ENCODE data around the gene DIAPH3. TPM values are rescaled to one million over a fixed set of nuclear protein-coding genes. Genes with fewer than 3 reads are reported as not detected.

DIAPH3 gene
- total RNA-seq, 2 donors from 2014 or later, result 7.1 to 8.0 TPM

DNA sequence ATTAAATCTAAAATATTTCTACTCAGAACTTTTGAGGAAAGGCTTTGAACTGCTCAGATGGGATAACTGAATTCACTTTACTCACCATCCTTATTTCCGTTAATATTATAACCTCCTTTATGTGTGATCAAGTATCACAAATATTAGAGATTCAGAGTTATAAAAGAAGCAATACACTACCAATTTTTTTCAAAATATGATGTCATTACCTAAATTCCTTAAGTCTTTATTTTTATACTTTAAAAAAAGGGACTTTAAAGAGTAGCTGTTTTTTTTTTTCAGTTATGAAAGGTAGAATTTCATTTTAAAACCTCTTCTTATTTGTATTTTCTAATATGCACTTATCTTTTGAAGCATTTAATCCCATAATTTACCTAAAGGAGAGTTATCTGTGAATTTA, 239.5 kb downstream of the DIAPH3 start:
- no peak overlapping the region for H3K27ac ChIP-seq
- H3K9me3 ChIP-seq, result no peaks in the 10 kb centered on the region
- no peak for DNase-seq (ENCODE audit: low spot score)
- no peaks in the 10 kb centered on the region for H3K36me3 ChIP-seq
- no peak overlapping the region for H3K4me3 ChIP-seq
- ATAC-seq (ENCODE audit: insufficient number of reproducible peaks, low FRiP score, low read depth), result no peak
- H3K27me3 ChIP-seq (replicated peaks; ENCODE audit: insufficient read depth), result no peaks in the 10 kb centered on the region
- TF ChIP-seq, protein P1, sequence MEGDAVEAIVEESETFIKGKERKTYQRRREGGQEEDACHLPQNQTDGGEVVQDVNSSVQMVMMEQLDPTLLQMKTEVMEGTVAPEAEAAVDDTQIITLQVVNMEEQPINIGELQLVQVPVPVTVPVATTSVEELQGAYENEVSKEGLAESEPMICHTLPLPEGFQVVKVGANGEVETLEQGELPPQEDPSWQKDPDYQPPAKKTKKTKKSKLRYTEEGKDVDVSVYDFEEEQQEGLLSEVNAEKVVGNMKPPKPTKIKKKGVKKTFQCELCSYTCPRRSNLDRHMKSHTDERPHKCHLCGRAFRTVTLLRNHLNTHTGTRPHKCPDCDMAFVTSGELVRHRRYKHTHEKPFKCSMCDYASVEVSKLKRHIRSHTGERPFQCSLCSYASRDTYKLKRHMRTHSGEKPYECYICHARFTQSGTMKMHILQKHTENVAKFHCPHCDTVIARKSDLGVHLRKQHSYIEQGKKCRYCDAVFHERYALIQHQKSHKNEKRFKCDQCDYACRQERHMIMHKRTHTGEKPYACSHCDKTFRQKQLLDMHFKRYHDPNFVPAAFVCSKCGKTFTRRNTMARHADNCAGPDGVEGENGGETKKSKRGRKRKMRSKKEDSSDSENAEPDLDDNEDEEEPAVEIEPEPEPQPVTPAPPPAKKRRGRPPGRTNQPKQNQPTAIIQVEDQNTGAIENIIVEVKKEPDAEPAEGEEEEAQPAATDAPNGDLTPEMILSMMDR (IDR thresholded peaks at IDR 0.05), result no peak
- H3K4me1 ChIP-seq (ENCODE audit: control insufficient read depth in 1 of 2, low read depth in 2 of 2), result no peaks in the 10 kb centered on the region

DNA sequence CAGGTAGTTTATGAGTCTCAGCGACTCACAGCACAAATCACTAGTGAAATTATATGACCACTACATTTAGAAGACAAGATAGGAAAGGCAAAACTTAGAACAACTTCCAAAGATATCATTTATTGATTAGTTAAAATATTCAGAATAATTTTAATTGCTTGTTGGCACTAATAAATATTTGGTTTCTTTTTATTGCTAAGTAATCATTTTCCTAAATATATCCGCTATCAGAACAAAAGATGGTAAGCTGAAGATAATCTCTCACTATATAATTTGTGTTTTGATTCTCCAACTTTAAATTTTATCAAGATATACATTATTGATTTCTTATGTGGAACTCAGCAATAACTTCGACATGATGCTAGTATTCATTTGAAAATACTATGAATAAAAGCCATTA, 248.5 kb downstream of the DIAPH3 start:
- no peaks in the 10 kb centered on the region for H3K36me3 ChIP-seq
- H3K27me3 ChIP-seq (replicated peaks; ENCODE audit: insufficient read depth), result no peaks in the 10 kb centered on the region
- H3K4me3 ChIP-seq, result no peak overlapping the region
- H3K27ac ChIP-seq, result no peak overlapping the region
- H3K9me3 ChIP-seq, result no peaks in the 10 kb centered on the region
- TF ChIP-seq, protein P1 (IDR thresholded peaks at IDR 0.05), result no peak
- no peaks in the 10 kb centered on the region for H3K4me1 ChIP-seq (ENCODE audit: control insufficient read depth in 1 of 2, low read depth in 2 of 2)
- DNase-seq (ENCODE audit: low spot score), result no peak
- no peak for ATAC-seq (ENCODE audit: insufficient number of reproducible peaks, low FRiP score, low read depth)

DNA sequence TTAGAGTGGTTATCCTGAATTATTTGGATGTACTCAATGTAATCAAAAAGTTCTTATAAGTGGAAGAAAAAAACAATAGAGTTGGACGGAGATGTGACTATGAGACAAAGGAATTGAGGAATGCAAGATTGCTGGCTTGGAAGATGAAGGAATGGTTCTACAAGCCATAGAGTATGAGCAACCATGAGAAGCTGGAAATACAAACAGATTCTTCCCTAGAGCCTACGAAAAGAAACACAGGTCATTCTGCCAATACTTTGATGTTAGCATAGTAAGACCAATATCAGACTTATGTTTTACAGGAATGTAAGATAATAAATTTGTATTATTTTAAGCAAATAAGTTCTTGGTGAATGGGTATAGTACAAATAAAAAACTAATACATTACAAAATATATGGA, 249.2 kb downstream of the DIAPH3 start:
- DNase-seq (ENCODE audit: low spot score), result no peak
- no peak for ATAC-seq (ENCODE audit: insufficient number of reproducible peaks, low FRiP score, low read depth)
- H3K9me3 ChIP-seq, result no peaks in the 10 kb centered on the region
- TF ChIP-seq, protein P1 (IDR thresholded peaks at IDR 0.05), result no peak
- H3K4me3 ChIP-seq, result no peak overlapping the region
- no peaks in the 10 kb centered on the region for H3K4me1 ChIP-seq (ENCODE audit: control insufficient read depth in 1 of 2, low read depth in 2 of 2)
- no peaks in the 10 kb centered on the region for H3K36me3 ChIP-seq
- no peak overlapping the region for H3K27ac ChIP-seq
- H3K27me3 ChIP-seq (replicated peaks; ENCODE audit: insufficient read depth), result no peaks in the 10 kb centered on the region

DNA sequence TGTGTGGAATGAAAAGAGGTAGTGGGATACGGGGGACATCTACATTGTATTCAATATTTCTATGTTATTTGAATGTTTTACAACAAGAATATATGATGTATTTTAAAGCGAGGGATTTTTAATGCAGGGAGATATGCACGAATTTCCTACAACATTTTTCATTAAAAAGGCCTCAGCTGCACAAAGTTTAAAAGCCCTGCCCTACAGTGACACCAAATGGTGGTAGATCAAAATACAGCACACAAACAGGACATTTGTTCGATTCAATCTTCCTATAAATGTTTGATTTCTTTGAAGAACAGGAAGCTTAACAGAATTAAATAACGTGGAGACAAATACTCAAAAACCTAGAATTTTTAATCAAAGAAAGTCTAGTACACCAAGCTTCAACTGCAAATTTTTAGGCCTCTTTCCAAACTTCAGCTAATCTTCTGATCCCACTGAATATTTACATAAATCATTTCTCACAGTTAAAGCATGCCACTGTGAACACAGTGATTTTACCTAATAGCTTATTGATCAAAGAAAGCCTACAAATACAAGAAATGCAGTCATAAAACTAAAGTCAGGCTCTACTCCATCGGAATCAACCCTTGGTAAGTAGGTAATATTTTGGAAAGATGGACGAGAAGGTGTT, 257.2 kb downstream of the DIAPH3 start:
- ATAC-seq (ENCODE audit: insufficient number of reproducible peaks, low FRiP score, low read depth), result no peak
- no peak overlapping the region for H3K27ac ChIP-seq
- H3K27me3 ChIP-seq (replicated peaks; ENCODE audit: insufficient read depth), result no peaks in the 10 kb centered on the region
- no peaks in the 10 kb centered on the region for H3K4me1 ChIP-seq (ENCODE audit: control insufficient read depth in 1 of 2, low read depth in 2 of 2)
- TF ChIP-seq, protein P1 (IDR thresholded peaks at IDR 0.05), result peak; percentile 46
- no peak overlapping the region for H3K4me3 ChIP-seq
- DNase-seq (ENCODE audit: low spot score), result no peak
- no peaks in the 10 kb centered on the region for H3K9me3 ChIP-seq
- H3K36me3 ChIP-seq, result no peaks in the 10 kb centered on the region

DNA sequence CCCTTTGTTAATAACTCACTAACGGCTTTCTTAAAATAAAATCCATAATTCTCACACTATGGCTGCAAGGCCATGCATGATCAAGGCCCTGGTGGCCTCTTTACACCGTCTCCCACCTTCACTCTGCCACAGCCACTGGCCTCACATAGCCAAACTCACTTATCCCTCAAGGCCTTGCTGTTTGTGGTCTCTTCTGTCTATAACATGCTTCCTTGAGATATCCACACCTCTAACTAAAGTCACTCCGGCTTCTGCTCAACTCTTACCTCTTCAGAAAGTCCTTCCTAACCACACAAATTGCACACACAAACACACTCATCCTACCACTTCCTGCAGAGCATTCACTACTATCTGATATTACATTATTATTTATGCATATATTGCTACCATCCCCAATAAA, 262.5 kb downstream of the DIAPH3 start:
- Histone ChIP-seq H3K27ac (no peak overlapping the region), H3K4me3 (no peak overlapping the region), H3K4me1 (ENCODE audit: control insufficient read depth in 1 of 2, low read depth in 2 of 2) (no peaks in the 10 kb centered on the region), H3K9me3 (no peaks in the 10 kb centered on the region), H3K27me3 (replicated peaks; ENCODE audit: insufficient read depth) (no peaks in the 10 kb centered on the region), H3K36me3 (no peaks in the 10 kb centered on the region)
- DNase-seq (ENCODE audit: low spot score) (no peak), ATAC-seq (ENCODE audit: insufficient number of reproducible peaks, low FRiP score, low read depth) (no peak)
- TF ChIP-seq, protein P1 (IDR thresholded peaks at IDR 0.05), result no peak

Data from thoracic aorta (tissue), 2 donors.